HCT116 (cell line): ENCODE results near the gene GRK1. TPM values are rescaled to one million over a fixed set of nuclear protein-coding genes. Genes with fewer than 3 reads are reported as not detected.

Experiments
- ATAC-seq: fragments of 200-7000 bp; cut with Tn5 transposase; 2 replicates; pipeline ENCODE4 v1.9.1; 2020; ENCODE audit warnings: mild to moderate bottlenecking, moderate library complexity
- BruUV-seq: library from RNA; stranded (reverse); fragments of 400-500 nt; replicated peaks from 2 replicates; lab custom pipeline; 2021; lab: Mats Ljungman, UMichigan
- CTCF ChIA-PET: fragments of 300-600 bp; sonication (Branson Sonifier 250); formaldehyde crosslinking; loops from one replicate; lab custom pipeline; 2021; ENCODE audit warnings: antibody characterized with exemption; lab: Charles Lee
- POLR2A ChIA-PET: fragments of 300-600, 350-600 bp; sonication (Branson Sonifier 250); formaldehyde crosslinking; loops from one replicate; lab custom pipeline; 2021; ENCODE audit warnings: antibody characterized with exemption; lab: Charles Lee
- RAD21 ChIA-PET, 2 experiments: fragments of 300-600 bp; sonication (Branson Sonifier 250); formaldehyde crosslinking; loops; one replicate each; lab custom pipeline; 2023; ENCODE audit warnings: low total read pairs in 2 of 2; ENCODE audit not compliant: uncharacterized antibody in 2 of 2, unreplicated experiment in 2 of 2, low non-redundant PET in 1 of 2; lab: Charles Lee
- DNase-seq: peaks from one replicate; pipeline ENCODE4 v3.0.0-alpha.2; 2010; ENCODE audit warnings: low read depth, low spot score
- H2AFZ ChIP-seq: fragments of 200-600 bp; shearing (Covaris generic), sonication (generic); 2 replicates; pipeline ENCODE4 v1.6.1; 2017; ENCODE audit warnings: low read depth, mixed run types, mixed read lengths, antibody characterized with exemption, low read length; ENCODE audit not compliant: poor library complexity, severe bottlenecking
- H3K27ac ChIP-seq: 2 replicates; pipeline ENCODE4 v1.5.1; 2012; ENCODE audit warnings: low read depth, low read length
- H3K27me3 ChIP-seq: fragments of 200-600 bp; sonication (generic); 2 replicates; pipeline ENCODE4 v1.6.1; 2016; ENCODE audit warnings: mixed run types, low read length, mixed read lengths; ENCODE audit not compliant: insufficient read depth
- H3K36me3 ChIP-seq, 2 experiments: fragments of 200-500 bp in 1 of 2; fragments of 200-600 bp in 1 of 2; sonication (Bioruptor generic) in 1 of 2; sonication (generic) in 1 of 2; 2 replicates each; pipeline versions ENCODE4 v1.5.1 to v1.6.1; 2014 to 2016; ENCODE audit warnings: low read length in 2 of 2, inconsistent platforms in 1 of 2, mixed read lengths in 1 of 2, mixed run types in 1 of 2; ENCODE audit not compliant: insufficient read depth in 2 of 2, control insufficient read depth in 1 of 2
- H3K4me1 ChIP-seq, 2 experiments: fragments of 200-600 bp in 1 of 2; sonication (generic) in 1 of 2; 2 replicates each; pipeline versions ENCODE4 v1.5.1 to v1.6.1; 2012 to 2017; ENCODE audit warnings: low read length in 2 of 2, inconsistent platforms in 1 of 2, mild to moderate bottlenecking in 1 of 2, mixed read lengths in 1 of 2, mixed run types in 1 of 2, moderate library complexity in 1 of 2; ENCODE audit not compliant: insufficient read depth in 2 of 2, control insufficient read depth in 1 of 2
- H3K4me2 ChIP-seq: fragments of 200-600 bp; sonication (generic); 2 replicates; pipeline ENCODE4 v1.6.1; 2017; ENCODE audit warnings: mixed run types, low read length, mixed read lengths
- H3K4me3 ChIP-seq, 2 experiments: fragments of 200-600 bp in 1 of 2; sonication (generic) in 1 of 2; replicated peaks in 1 of 2; 2 replicates each; pipeline ENCODE4 v1.5.1; 2011 to 2016; ENCODE audit warnings: low read length in 2 of 2, control low read depth in 1 of 2, low read depth in 1 of 2, mild to moderate bottlenecking in 1 of 2, mixed read lengths in 1 of 2, mixed run types in 1 of 2
- H3K79me2 ChIP-seq: fragments of 200-600 bp; sonication (generic); 2 replicates; pipeline ENCODE4 v1.6.1; 2017; ENCODE audit warnings: mild to moderate bottlenecking, mixed run types, low read length, moderate library complexity, mixed read lengths; ENCODE audit not compliant: insufficient read depth
- H3K9ac ChIP-seq: fragments of 200-600 bp; sonication (generic); 2 replicates; pipeline ENCODE4 v1.6.1; 2016; ENCODE audit warnings: low read length, mixed read lengths
- H3K9me2 ChIP-seq: fragments of 200-600 bp; sonication (generic), shearing (Covaris generic); 2 replicates; pipeline ENCODE4 v1.6.1; 2017; ENCODE audit warnings: mixed run types, mild to moderate bottlenecking, moderate library complexity; ENCODE audit not compliant: insufficient read depth
- H3K9me3 ChIP-seq, 2 experiments: fragments of 200-500 bp in 1 of 2; fragments of 200-600 bp in 1 of 2; sonication (Bioruptor generic) in 1 of 2; sonication (generic) in 1 of 2; 2 replicates each; pipeline ENCODE4 v1.6.1; 2014 to 2017; ENCODE audit warnings: low read length in 2 of 2, mixed read lengths in 2 of 2, inconsistent platforms in 1 of 2, low read depth in 1 of 2, mild to moderate bottlenecking in 1 of 2, mixed run types in 1 of 2, moderate library complexity in 1 of 2; ENCODE audit not compliant: control insufficient read depth in 1 of 2, insufficient read depth in 1 of 2
- H4K20me1 ChIP-seq: fragments of 200-600 bp; sonication (generic), shearing (Covaris generic); 2 replicates; pipeline ENCODE4 v1.6.1; 2017; ENCODE audit warnings: mixed run types, mild to moderate bottlenecking, moderate library complexity; ENCODE audit not compliant: insufficient read depth
- CBX3 ChIP-seq: IDR thresholded peaks from 2 replicates; pipeline ENCODE4 v1.6.1; 2012; ENCODE audit warnings: low read depth
- FOSL1 ChIP-seq: IDR thresholded peaks from 2 replicates; pipeline ENCODE4 v1.6.1; 2012; ENCODE audit warnings: low read depth
- MAX ChIP-seq: IDR thresholded peaks from 2 replicates; pipeline ENCODE4 v1.6.1; 2012
- POLR2AphosphoS5 ChIP-seq: IDR thresholded peaks from 2 replicates; pipeline ENCODE4 v1.6.1; 2011; ENCODE audit warnings: mild to moderate bottlenecking, low read depth, low read length, moderate library complexity
- REST ChIP-seq: IDR thresholded peaks from 2 replicates; pipeline ENCODE4 v1.6.1; 2012; ENCODE audit warnings: low read depth
- intact Hi-C: fragments of 100-400 bp; cut with micrococcal nuclease; formaldehyde crosslinking; loops from 2 replicates; pipeline ENCODE4 v1.10.0; 2022
- total RNA-seq: library from RNA; stranded (reverse); gene quantifications from one replicate; pipeline ENCODE4 v1.2.1, GENCODE V29; 2021; ENCODE audit not compliant: unreplicated experiment

GRK1 gene
- total RNA-seq, 1 experiment from 2014 or later: not detected

- POLR2A ChIA-PET: no interaction called here
- Histone ChIP-seq H3K27me3 (no peaks in the 10 kb centered on the region), H3K9me2 (no peaks in the 10 kb centered on the region)
- TF ChIP-seq MAX (no peak), REST (no peak), POLR2AphosphoS5 (no peak), FOSL1 (no peak), CBX3 (no peak)
- TF ChIP-seq, all 23 proteins: peak for 0
- ChIA-PET RAD21 (no interaction called here), CTCF (no interaction called here)
- ATAC-seq (no peak), DNase-seq (no peak)
- Histone ChIP-seq H3K4me1 (no peaks in the 10 kb centered on the region), H3K27ac (no peak overlapping the region), H2AFZ (no peak overlapping the region), H3K36me3 (no peaks in the 10 kb centered on the region), H3K79me2 (no peaks in the 10 kb centered on the region), H3K9ac (no peak overlapping the region), H4K20me1 (no peaks in the 10 kb centered on the region), H3K4me2 (no peak overlapping the region), H3K9me3 (no peaks in the 10 kb centered on the region), H3K4me3 (no peak overlapping the region)
- intact Hi-C loops: no loop called here
- BruUV-seq: no TSS peak
Observed at GRCh38 chr13:113654591-113655345, 12.3 kb upstream of the GRK1 start.
